Measurements from ENCODE around the gene CYP4F2.
"Not testable (repeated sequence)": the region's sequence is repeated elsewhere in the genome, so short reads cannot be mapped to it uniquely, and the experiment has no call there.

The CYP4F2 gene

DNA sequence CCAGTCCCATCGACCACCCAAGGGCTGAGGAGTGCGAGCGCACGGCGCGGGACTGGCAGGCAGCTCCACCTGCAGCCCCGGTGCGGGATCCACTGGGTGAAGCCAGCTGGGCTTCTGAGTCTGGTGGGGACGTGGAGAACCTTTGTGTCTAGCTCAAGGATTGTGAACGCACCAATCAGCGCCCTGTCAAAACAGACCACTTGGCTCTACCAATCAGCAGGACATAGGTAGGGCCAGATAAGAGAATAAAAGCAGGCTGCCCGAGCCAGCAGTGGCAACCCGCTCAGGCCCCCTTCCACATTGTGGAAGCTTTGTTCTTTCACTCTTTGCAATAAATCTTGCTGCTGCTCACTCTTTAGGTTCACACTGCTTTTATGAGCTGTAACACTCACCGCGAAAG, 2.2 kb upstream of the CYP4F2 start:
- not testable (repeated sequence) for DNase-seq (ENCODE audit: low read depth)

DNA sequence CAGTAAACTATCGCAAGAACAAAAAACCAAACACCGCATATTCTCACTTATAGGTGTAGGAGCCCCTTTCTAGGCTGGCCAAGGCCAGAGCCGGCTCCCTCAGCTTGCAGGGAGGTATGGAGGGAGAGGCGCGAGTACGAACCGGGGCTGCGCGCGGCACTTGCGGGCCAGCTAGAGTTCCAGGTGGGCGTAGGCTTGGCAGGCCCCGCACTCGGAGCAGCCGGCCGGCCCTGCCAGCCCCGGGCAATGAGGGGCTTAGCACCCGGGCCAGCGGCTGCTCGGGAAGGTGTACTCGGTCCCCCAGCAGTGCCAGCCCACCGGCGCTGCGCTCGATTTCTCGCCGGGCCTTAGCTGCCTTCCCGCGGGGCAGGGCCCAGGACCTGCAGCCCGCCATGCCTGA, 1.7 kb upstream of the CYP4F2 start:
- not testable (repeated sequence) for DNase-seq (ENCODE audit: low read depth)

DNA sequence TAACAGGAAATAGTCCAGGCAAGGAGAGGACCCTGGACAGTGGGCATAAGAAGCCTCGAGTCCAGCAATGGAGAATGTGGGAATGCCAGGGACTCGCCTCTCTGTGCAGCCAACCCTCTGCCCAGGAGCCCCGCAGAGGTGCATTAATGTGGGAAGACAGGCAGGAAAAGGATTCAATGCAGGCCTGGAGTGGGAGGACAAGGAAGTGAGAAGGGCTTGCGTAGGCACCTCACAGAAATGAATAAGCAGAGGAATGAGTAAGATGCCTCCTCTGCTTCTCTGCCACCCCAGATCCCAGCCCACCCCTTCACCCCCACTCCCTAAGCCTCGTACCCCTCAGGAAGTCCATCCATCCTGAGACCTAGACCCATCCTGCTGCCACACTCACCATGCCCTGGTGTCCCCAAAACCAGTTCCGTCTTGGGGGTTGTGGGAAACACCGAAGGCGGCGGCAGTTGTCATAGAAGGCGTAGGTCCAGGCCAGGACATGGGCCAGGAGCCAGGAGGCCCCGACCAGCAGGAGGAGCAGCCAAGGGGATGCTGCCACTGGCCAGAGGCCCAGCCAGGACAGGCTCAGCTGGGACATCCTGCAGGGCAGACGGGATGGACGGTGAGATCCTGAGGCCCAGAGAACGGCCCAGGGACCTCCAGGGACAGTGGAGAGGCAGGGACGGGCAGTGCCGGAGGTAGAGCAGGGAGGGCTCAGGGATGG, 692 bp downstream of the CYP4F2 start:
- no peak for DNase-seq (ENCODE audit: low read depth)

DNA sequence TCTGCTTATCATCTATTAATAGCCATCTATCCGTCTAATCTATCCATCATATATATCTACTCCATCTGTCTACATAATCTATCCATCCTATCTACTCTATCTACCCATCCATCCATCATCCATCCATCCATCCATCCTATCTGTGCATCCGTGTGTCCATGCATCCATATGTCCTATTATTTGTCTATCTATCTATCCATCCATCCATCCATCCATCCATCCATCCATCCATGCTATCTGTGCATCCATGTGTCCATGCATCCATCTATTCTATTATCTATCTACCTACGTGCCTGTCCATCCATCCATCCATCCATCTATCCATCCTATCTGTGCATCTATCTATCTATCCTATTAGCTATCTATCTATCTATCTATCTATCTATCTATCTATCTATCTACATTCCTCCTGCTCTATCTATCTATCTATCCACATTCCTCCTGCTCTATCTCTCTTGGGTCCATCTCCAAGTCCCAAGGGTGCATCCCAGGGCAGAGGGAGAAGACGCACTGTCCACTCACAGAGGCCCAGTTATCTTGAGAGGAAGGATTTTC, 1.9 kb downstream of the CYP4F2 start:
- DNase-seq (ENCODE audit: low read depth): no peak

DNA sequence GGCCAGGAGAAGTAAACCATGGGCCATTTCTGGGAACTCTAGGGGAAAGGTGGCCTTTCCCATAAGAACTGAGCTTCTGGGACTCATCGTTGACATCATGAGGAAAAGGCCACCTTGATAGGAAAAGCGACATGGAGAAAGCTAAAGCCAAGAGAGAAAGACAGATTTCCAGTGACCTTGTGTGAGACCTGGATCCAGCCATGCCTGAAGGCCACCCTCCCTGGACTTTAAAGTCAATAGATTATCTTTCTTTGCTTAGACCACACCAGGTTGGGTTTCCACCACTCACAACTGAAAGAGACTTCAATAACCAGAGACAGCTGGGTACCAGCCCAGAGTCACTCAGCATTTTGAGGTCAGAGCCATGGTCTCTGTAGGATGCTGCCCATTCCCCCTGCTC, 3.5 kb downstream of the CYP4F2 start:
- no peak for DNase-seq (ENCODE audit: low read depth)

DNA sequence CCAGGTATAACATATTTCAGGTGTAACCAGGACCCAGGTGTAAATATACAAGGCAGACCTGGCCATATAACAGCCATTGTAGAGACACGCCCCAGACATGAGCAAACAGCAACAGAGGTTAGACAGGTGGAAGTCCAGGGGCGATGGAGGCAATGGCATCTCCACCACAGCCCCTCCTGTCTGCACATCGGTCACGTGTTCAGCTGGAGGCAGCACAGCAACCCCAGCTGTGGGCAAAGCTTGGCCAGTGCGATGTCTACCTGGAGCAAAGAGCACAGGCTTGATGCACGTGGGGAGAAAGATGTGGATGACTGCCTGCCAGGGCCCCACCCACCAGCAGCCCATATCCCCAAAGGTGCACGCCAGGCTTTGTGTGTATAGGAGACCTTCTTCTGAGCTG, 4.4 kb downstream of the CYP4F2 start:
- DNase-seq (ENCODE audit: low read depth): no peak

DNA sequence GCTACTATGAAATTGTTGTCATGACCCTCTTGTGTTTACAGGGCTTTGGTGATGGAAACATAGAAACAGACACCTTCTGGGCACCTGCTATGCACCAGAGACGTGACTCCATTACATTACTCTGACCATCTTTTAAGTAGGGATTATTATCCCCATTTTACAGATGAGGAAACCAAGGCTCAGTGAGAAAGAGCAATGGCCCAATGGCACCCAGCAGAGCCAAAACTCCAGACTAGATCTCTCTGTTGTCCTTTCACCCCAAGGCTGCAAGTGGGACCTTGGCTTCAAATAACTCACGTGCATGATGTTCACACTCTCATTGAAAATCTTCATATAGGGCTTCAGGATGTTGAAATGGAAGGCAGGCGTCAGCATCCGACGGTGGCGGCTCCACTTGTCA, 5.9 kb downstream of the CYP4F2 start:
- DNase-seq (ENCODE audit: low read depth): no peak

DNA sequence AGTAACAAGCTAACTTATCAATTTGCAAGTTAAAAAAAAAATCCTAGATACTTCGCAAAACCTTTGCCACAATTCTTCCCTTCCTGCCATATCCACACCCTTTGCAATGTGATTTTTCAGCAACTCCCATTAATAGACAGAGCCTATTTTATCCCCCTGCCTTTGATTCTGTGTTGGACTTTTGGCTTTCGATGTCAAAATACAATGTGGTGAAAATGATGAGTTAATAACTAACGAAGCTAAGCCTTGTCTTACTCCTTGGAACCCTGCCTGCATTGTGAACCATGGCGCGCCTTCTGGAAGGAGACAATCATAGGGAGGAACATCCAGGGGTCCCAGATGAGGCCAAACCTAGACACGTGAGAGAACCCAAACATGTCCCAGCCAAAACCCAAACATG, 6.4 kb downstream of the CYP4F2 start:
- DNase-seq (ENCODE audit: low read depth): no peak

DNA sequence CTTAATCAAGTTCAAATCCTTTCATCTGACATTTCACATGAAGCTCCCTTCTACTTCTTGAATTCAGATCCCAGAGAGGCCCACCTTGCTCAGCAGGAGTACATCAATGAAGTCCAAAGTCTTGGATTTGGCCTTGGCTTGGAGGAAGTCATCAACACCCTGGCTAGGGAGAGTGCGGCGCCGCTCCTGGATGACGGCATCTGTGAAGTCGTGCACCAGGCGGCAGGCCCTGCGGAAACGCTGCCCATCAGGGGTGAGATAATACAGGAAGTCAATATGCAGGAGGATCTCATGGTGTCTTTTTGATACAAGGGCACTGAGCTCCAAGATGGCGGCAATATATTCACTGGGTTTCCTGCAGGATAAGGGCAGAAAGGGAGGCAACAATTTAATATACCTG, 8.5 kb downstream of the CYP4F2 start:
- not testable (repeated sequence) for DNase-seq (ENCODE audit: low read depth)

DNA sequence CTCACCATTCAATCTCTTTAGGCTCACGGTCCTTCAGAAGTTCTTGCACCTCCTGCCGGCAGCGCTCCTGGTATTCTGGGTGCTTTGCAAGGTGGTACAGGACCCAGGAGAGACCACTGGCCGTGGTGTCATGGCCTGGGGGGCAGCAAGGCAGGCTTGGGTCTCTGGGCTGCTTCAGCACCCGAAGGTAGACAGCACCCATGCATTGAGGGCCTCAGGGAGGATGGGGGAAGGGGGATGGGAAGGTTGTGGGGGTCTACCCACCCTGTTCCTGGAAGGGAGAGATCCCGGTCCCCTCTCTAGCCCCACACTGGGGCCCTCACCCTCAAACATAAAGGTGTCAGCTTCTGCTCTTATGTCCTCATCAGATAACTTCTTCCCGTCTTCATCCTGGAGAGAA, 12.0 kb downstream of the CYP4F2 start:
- no peak for DNase-seq (ENCODE audit: low read depth)

DNA sequence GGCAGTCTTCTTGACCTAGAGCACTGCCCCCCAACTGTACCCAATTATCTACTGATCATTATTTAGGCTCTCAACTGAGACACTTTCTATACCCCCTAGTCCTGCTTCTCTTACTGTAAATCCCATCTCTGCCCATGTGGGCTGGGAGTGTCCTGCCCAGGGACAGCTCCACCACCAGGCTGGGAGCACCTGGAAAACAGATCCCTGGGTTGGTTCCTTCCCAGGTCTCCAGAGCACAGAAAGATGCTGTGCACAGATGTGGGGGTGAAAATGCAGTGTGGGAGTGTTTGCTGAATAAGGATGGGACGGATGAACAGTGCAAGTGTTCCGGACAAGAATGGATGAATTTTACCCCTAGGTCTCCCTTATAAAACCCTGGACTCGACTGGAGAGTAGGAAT, 12.7 kb downstream of the CYP4F2 start:
- DNase-seq (ENCODE audit: low read depth): no peak

DNA sequence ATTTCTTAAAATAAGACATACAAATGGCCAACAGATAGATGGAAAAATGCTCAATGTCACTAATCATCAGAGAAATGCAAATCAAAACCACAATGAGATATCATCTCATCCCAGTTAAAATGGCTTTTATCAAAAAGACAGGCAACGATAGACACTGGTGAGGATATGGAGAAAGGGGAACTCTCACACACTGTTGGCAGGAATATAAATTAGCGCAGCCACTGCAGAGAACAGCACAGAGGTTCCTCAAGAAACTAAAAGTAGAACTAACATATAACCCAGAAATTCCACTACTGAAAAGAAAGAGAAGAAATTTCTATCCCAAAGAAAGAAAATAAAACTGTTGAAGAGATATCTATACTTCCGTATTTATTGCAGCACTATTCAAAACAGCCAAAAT, 14.5 kb downstream of the CYP4F2 start:
- DNase-seq (ENCODE audit: low read depth): not testable (repeated sequence)

DNA sequence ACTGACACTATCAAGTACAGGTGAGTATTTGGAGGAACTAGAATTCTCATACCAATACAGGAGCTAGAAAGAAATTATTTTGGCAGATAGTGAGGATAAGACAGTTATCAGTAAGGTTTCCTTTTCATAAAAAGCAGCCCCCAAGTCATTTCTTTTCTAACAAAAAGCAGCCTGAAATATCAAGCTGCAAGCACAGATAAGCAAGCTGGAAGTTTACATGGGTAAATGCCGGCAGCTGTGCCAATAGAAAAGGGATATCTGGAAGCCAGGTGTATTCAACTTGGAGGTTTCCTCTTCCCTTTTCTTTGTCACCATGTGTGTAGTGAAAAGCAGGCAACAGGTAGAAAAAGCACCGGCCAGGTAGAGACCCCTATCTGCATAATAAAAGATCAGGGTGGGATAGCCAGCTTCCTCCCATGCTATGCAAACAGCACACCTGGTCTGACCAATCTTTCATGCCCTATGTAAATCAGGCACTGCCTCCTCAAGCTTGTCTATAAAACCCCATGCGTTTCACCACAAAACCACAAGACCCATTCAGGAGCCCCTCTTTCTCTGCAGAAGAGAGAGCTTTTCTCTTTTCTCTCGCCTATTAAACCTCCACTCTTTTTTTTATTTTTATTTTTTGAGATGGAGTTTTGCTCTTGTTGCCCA, 22.9 kb downstream of the CYP4F2 start:
- DNase-seq (ENCODE audit: low read depth): no peak

DNA sequence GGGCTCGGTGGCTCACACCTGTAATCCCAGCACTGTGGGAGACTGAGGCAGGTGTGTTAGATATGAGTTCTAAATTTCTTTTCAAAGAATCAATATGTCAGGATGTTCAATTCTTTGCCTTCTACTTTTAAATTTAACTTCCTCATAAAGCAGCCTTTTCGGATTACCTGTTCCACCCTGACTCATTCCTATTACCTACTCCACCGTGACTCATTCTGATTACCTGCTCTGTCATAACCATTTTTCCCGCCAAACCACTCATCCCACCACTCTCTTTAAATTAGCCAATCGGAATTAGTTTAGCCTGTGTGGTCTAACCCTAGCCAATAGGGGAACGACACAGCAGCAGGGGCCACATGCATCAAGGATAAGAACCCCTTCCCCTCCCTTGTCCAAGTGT, 24.1 kb downstream of the CYP4F2 start:
- DNase-seq (ENCODE audit: low read depth): not testable (repeated sequence)

DNA sequence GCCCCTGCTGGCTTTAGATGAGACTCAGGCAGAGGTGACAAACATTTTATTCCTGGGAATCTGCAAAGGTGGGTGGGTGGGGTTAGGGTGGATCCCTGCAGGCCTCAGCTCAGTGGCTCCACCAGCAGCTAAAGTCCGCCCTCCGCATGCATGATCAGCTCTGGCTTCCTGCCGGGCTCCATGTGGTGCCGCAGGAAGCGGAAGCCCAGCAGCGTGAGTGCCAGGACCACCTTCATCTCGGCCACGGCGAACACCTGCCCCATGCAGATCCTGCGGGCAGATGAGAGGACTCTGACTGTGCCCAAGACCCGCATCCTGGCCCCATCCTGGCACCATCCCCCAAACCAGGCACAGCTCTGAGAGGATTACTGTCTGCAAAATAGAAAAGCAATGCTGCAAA, 26.3 kb downstream of the CYP4F2 start:
- no peak for DNase-seq (ENCODE audit: low read depth)

DNA sequence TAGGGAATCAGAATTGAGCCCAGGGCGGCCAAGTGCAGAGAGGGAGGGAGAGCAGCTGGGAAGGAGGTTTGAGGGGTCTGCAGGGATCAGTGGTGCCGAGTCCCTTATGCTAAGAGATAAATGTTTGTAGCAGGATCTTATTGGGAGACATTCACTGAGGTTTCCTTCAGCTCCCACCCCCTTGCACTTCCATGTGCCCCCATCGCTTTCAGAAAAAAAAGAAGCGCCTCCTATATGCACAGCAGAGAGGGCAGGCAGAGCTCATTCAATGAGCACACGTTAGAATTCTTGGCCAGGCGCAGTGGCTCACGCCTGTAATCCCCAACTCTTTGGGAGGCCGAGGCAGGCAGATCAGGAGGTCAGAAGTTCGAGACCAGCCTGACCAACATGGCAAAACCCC, 28.0 kb downstream of the CYP4F2 start:
- no peak for DNase-seq (ENCODE audit: low read depth)

DNA sequence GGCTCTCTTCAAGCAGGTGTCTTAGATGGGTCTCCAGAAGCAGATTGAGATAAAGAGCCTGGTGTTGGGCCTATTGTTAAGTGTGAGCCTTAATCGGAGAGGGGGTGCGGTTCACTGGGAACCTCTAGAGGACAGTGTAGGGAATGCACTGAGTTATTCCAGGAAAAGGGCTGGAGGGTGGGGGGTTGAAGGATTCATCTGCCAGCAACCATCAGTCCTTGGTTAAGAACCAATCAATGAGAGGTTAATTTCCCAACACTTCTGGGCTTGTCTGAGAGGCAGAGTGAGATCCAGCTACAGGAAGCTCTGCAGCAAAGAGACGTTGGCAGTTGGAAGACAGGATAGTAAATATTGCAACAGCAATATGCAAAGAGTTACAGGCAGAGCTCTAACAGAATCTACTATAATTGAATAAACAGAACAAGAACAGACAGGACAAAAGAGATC, 28.7 kb downstream of the CYP4F2 start:
- peak; percentile 14 for DNase-seq (ENCODE audit: low read depth)

DNA sequence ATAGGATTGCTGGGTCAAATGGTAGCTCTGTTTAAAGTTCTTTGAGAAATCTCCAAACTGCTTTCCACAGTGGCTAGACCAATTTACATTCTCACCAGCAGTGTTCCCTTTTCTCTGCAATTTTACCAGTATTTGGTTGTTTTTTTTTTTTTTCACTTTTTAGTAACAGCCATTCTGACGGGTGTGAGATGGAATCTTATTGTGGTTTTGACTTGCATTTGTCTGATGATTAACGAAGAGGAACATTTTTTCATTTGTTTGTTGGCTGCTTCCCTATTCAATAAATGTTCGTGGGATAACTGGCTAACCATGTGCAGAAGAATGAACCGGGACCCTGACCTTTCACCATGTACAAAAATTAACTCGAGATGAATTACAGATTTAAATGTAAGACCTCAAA, 31.2 kb downstream of the CYP4F2 start:
- DNase-seq (ENCODE audit: low read depth): no peak

DNA sequence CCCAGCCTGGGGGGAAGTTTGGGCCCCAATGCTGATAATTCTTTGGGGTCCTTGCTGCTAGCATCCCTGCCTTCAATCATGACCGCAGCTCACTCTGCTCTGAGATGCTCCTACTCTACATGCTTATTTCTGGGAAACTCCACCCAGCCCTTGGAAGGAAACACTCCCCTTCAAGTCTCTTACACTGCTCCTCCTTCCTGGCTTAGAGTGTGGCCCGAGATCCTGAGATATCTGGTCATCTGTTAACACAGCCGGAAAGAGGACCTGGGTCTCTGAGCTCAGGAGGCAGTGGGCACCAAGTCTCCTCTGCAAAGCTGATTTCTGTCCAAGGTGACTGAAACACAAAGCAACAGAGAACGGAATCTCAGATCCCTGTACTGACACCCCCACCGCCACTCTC, 33.0 kb downstream of the CYP4F2 start:
- DNase-seq (ENCODE audit: low read depth): no peak

DNA sequence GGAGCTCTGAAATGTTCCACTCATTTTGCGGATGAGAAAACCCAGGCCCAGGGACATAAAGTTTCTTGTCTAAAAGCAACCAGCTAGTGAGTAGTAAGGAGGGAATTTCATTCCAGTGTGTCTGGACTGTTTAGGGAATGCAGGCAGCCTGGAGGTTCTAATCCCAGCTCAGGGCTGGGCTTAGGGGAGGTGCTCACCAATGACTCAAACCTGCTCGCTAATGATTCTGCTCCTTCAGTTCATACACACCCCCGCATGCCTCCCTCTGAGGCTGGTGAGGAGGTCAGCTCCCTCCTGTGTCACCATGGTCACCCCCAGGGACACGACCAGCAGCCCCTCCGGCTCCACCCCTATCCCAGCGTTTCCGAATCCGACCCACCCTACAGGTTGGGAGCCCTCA, 34.6 kb downstream of the CYP4F2 start:
- DNase-seq (ENCODE audit: low read depth): no peak

DNA sequence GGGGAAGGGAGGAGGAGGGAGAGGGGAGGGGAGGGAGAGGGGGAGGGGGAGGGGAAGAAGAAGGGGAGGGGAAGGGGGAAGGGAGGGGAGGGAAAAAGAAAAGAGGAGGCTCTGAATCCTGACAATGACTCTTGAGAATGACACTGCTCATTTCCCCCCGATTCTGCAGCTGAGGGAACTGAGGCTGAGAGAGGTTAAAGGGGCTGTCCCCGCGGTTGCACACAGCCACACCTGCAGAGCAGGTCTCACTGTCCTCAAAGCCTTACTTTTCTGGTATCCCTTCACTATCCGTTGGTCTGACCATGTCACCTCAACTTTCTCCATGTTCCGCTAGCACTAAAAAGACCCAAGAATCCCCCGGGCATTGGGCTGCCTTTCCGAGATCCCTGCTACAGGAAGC, 35.4 kb downstream of the CYP4F2 start:
- DNase-seq (ENCODE audit: low read depth): no peak

DNA sequence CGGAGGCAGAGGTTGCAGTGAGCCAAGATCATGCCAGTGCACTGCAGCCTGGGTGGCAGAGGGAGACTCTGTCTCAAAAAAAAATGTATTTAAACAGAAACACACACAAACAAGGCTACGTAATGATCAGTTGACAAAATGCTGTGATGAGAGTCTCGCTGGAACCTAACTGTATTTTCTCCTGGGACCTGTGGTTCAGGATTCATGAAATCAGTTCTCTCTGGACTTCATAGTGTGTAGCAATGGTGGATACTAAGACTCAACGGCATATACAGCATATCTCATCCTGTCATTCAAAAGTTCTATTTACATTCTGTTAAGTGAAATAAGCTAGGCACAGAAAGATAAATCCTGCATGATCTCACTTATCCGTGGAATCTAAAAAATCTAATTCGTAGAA, 37.4 kb downstream of the CYP4F2 start:
- DNase-seq (ENCODE audit: low read depth): no peak

DNA sequence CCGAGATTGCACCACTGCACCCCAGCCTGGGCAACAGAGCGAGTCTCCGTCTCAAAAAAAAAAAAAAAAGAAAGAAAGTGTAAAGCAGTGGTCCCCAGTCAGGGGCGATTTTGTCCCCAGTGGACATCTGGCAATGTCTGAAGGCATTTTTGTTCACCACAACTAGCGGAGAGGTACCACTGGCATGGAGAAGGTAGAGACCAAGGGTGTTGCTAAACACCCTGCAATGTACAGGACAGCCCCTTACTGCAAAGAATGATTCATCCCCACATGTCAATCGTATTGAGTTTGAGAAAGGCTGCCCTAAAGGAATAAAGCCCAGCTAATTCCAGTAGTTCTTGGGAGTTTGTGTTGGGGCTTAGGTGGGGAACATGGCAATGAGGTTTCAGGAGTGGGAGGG, 38.7 kb downstream of the CYP4F2 start:
- no peak for DNase-seq (ENCODE audit: low read depth)

DNA sequence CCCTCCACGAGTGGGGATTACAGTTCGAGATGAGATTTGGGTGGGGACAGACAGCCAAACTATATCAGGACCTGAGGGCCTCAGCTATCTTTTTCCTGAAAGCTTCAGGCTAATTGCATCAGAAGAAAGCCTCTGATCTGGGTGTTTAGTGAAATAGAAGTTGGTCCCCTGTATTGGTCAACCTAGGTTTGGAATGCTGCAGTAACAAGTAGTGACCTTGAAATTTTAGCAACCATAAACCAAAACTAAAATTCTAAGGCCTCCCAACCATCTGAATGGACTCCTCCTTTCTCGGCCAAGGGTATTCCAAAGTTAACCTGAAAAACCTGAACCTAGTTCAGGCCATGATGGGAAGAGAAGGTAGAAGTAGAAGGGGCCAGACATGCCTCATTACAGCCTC, 47.5 kb downstream of the CYP4F2 start:
- no peak for DNase-seq (ENCODE audit: low read depth)
